IMR-90 (cell line): Measurements from ENCODE around the gene CPLX4. TPM values are rescaled to one million over a fixed set of nuclear protein-coding genes. Genes with fewer than 3 reads are reported as not detected.

Experiments used
- ATAC-seq: fragments of 200-7000 bp; cut with Tn5 transposase; 2 replicates; pipeline ENCODE4 v1.9.1; 2020; ENCODE audit warnings: low read depth, mild to moderate bottlenecking, moderate library complexity
- BruUV-seq: library from RNA; stranded (reverse); fragments of 400-500 nt; replicated peaks from 2 replicates; lab custom pipeline; 2021; lab: Mats Ljungman, UMichigan
- CTCF ChIA-PET: fragments of 300-600 bp; formaldehyde crosslinking; extraction: SDS; loops from one replicate; lab custom pipeline; 2021; ENCODE audit warnings: antibody characterized with exemption; lab: Yijun Ruan, JAX
- POLR2A ChIA-PET: fragments of 300-600 bp; sonication (Branson Sonifier 250); formaldehyde crosslinking; loops from one replicate; lab custom pipeline; 2022; ENCODE audit warnings: antibody characterized with exemption; ENCODE audit not compliant: unreplicated experiment; lab: Charles Lee
- DNase-seq: peaks from one replicate; pipeline ENCODE4 v3.0.0; 2013
- H2AFZ ChIP-seq: replicated peaks from 2 replicates; pipeline ENCODE3; 2013; ENCODE audit warnings: low read length, mild to moderate bottlenecking; ENCODE audit not compliant: poor library complexity
- H2AK5ac ChIP-seq: 2 replicates; pipeline ENCODE4 v1.6.1; 2013; ENCODE audit warnings: low read depth, low read length, inconsistent platforms
- H2AK9ac ChIP-seq: replicated peaks from 2 replicates; pipeline ENCODE3; 2013; ENCODE audit warnings: mild to moderate bottlenecking, low read depth, low read length, moderate library complexity; ENCODE audit not compliant: poor library complexity
- H2BK120ac ChIP-seq: 2 replicates; pipeline ENCODE4 v1.6.1; 2013; ENCODE audit warnings: low read depth, low read length, inconsistent platforms
- H2BK15ac ChIP-seq: 3 replicates; pipeline ENCODE4 v1.6.1; 2013; ENCODE audit warnings: low read depth, low read length, inconsistent platforms
- H2BK20ac ChIP-seq: 2 replicates; pipeline ENCODE4 v1.6.1; 2013; ENCODE audit warnings: low read depth, mild to moderate bottlenecking, inconsistent platforms, low read length, moderate library complexity
- H2BK5ac ChIP-seq: 2 replicates; pipeline ENCODE4 v1.6.1; 2013; ENCODE audit warnings: mild to moderate bottlenecking, low read depth, low read length, inconsistent platforms; ENCODE audit not compliant: poor library complexity, severe bottlenecking
- H3K14ac ChIP-seq: replicated peaks from 2 replicates; pipeline ENCODE4 v1.6.1; 2013; ENCODE audit warnings: low read depth, low read length, inconsistent platforms
- H3K18ac ChIP-seq: 2 replicates; pipeline ENCODE4 v1.6.1; 2013; ENCODE audit warnings: low read depth, low read length, control low read depth
- H3K23ac ChIP-seq: 2 replicates; pipeline ENCODE4 v1.6.1; 2013; ENCODE audit warnings: low read depth, low read length, inconsistent platforms
- H3K27ac ChIP-seq: 2 replicates; pipeline ENCODE4 v1.5.1; 2013; ENCODE audit warnings: mild to moderate bottlenecking, control low read depth, low read length; ENCODE audit not compliant: insufficient read depth
- H3K27me3 ChIP-seq: 2 replicates; pipeline ENCODE4 v1.6.1; 2013; ENCODE audit warnings: low read length; ENCODE audit not compliant: control insufficient read depth, insufficient read depth
- H3K36me3 ChIP-seq: 2 replicates; pipeline ENCODE4 v1.6.1; 2013; ENCODE audit warnings: low read length, mixed read lengths; ENCODE audit not compliant: control insufficient read depth, insufficient read depth
- H3K4ac ChIP-seq: 2 replicates; pipeline ENCODE4 v1.6.1; 2013; ENCODE audit warnings: low read depth, low read length, inconsistent platforms
- H3K4me1 ChIP-seq: 2 replicates; pipeline ENCODE4 v1.6.1; 2013; ENCODE audit warnings: low read length, mixed read lengths; ENCODE audit not compliant: control insufficient read depth, insufficient read depth
- H3K4me2 ChIP-seq: 2 replicates; pipeline ENCODE4 v1.6.1; 2013; ENCODE audit warnings: low read depth, mild to moderate bottlenecking, control low read depth, low read length, moderate library complexity
- H3K4me3 ChIP-seq: 2 replicates; pipeline ENCODE4 v1.5.1; 2013; ENCODE audit warnings: low read depth, mild to moderate bottlenecking, control low read depth, low read length, moderate library complexity; ENCODE audit not compliant: insufficient read depth
- H3K56ac ChIP-seq: 2 replicates; pipeline ENCODE4 v1.6.1; 2013; ENCODE audit warnings: low read length, inconsistent platforms; ENCODE audit not compliant: insufficient read depth; ENCODE audit errors: extremely low read depth
- H3K79me1 ChIP-seq, 2 experiments: 2 replicates each; pipeline ENCODE4 v1.6.1; 2013; ENCODE audit warnings: low read length in 2 of 2, inconsistent platforms in 1 of 2, low read depth in 1 of 2
- H3K9ac ChIP-seq: 2 replicates; pipeline ENCODE4 v1.6.1; 2013; ENCODE audit warnings: low read depth, low read length, control low read depth
- H3K9me1 ChIP-seq: 2 replicates; pipeline ENCODE4 v1.6.1; 2013; ENCODE audit warnings: low read length, inconsistent platforms; ENCODE audit not compliant: insufficient read depth
- H3K9me3 ChIP-seq: 2 replicates; pipeline ENCODE4 v1.6.1; 2013; ENCODE audit warnings: low read length; ENCODE audit not compliant: control insufficient read depth, insufficient read depth
- H4K20me1 ChIP-seq: 2 replicates; pipeline ENCODE4 v1.6.1; 2013; ENCODE audit warnings: low read length, inconsistent platforms; ENCODE audit not compliant: insufficient read depth
- H4K5ac ChIP-seq: 2 replicates; pipeline ENCODE4 v1.6.1; 2013; ENCODE audit warnings: mild to moderate bottlenecking, low read depth, low read length, control low read depth
- H4K8ac ChIP-seq, 2 experiments: 2 replicates each; pipeline ENCODE4 v1.6.1; 2013; ENCODE audit warnings: low read depth in 2 of 2, low read length in 2 of 2, control low read depth in 1 of 2, inconsistent platforms in 1 of 2
- H4K91ac ChIP-seq: 2 replicates; pipeline ENCODE4 v1.6.1; 2013; ENCODE audit warnings: low read depth, low read length, inconsistent platforms; ENCODE audit not compliant: insufficient read depth
- BHLHE40 ChIP-seq: fragments of 150-350 bp; IDR thresholded peaks from 2 replicates; pipeline ENCODE4 v1.6.1; 2016; ENCODE audit warnings: mild to moderate bottlenecking, low read depth, low read length
- CEBPB ChIP-seq: IDR thresholded peaks from 2 replicates; pipeline ENCODE4 v1.6.1; 2012; ENCODE audit warnings: low read depth, low read length, improper control_type of control experiment
- CHD1 ChIP-seq: IDR thresholded peaks from 2 replicates; pipeline ENCODE4 v1.6.1; 2012; ENCODE audit warnings: low read depth, low read length, improper control_type of control experiment
- ELK1 ChIP-seq: fragments of 150-350 bp; IDR thresholded peaks from 2 replicates; pipeline ENCODE4 v1.6.1; 2016; ENCODE audit warnings: low read depth, mild to moderate bottlenecking, low read length, moderate library complexity, borderline replicate concordance
- FOS ChIP-seq: fragments of 150-350 bp; IDR thresholded peaks from 2 replicates; pipeline ENCODE4 v1.6.1; 2016; ENCODE audit warnings: low read depth, low read length
- MAFK ChIP-seq: IDR thresholded peaks from 2 replicates; pipeline ENCODE4 v1.6.1; 2012; ENCODE audit warnings: low read depth, low read length, improper control_type of control experiment
- MAZ ChIP-seq: IDR thresholded peaks from 2 replicates; pipeline ENCODE4 v1.6.1; 2012; ENCODE audit warnings: low read depth, mild to moderate bottlenecking, low read length, improper control_type of control experiment, moderate library complexity, borderline replicate concordance
- MXI1 ChIP-seq: IDR thresholded peaks from 2 replicates; pipeline ENCODE4 v1.6.1; 2012; ENCODE audit warnings: low read depth, mild to moderate bottlenecking, low read length, moderate library complexity, borderline replicate concordance
- NFE2L2 ChIP-seq: fragments of 150-350 bp; IDR thresholded peaks from 2 replicates; pipeline ENCODE4 v1.6.1; 2016; ENCODE audit warnings: low read depth, mild to moderate bottlenecking, low read length
- POLR2A ChIP-seq: IDR thresholded peaks from 2 replicates; pipeline ENCODE4 v1.6.1; 2012; ENCODE audit warnings: mild to moderate bottlenecking, low read depth, low read length
- RAD21 ChIP-seq: IDR thresholded peaks from 2 replicates; pipeline ENCODE4 v1.6.1; 2012; ENCODE audit warnings: low read length, improper control_type of control experiment
- RCOR1 ChIP-seq: IDR thresholded peaks from 2 replicates; pipeline ENCODE4 v1.6.1; 2012; ENCODE audit warnings: mild to moderate bottlenecking, low read length, improper control_type of control experiment; ENCODE audit not compliant: insufficient replicate concordance
- RFX5 ChIP-seq: IDR thresholded peaks from 2 replicates; pipeline ENCODE4 v1.8.0; 2012; ENCODE audit warnings: low read depth, mild to moderate bottlenecking, low read length, moderate library complexity
- SMC3 ChIP-seq: fragments of 150-350 bp; IDR thresholded peaks from 2 replicates; pipeline ENCODE4 v1.6.1; 2016; ENCODE audit warnings: low read depth, mild to moderate bottlenecking, antibody characterized with exemption, low read length, moderate library complexity
- WGBS, 2 experiments: methylation state at CpG; one replicate each; pipeline versions ENCODE4 v1.1.5 to v1.1.7; 2013; ENCODE audit warnings: missing lambda C conversion rate in 2 of 2; ENCODE audit not compliant: insufficient read length in 1 of 2; ENCODE audit errors: extremely low coverage in 2 of 2; 5-methylcytosine and 5-hydroxymethylcytosine counted together
- dilution Hi-C: fragments of 300-500 bp; cut with HindIII; formaldehyde crosslinking; loops from one replicate; pipeline ENCODE4 v1.14.3; 2018; ENCODE audit warnings: low sequenced_read_pairs; ENCODE audit not compliant: unreplicated experiment
- in situ Hi-C: fragments of 300-500 bp; cut with MboI; formaldehyde crosslinking; loops from 3 replicates; pipeline ENCODE4 v1.14.3; 2019; ENCODE audit warnings: low sequenced_read_pairs, inconsistent platforms, mixed read lengths
- intact Hi-C: fragments of 100-400 bp; cut with micrococcal nuclease; formaldehyde crosslinking; loops from 2 replicates; pipeline ENCODE4 v1.10.0; 2022
- polyA plus RNA-seq, 3 experiments: library from polyadenylated mRNA; depleted of rRNA; stranded (reverse); fragments of >200 nt; gene quantifications; 2 replicates each; pipeline ENCODE4 v1.2.3, GENCODE V29; 2012; ENCODE audit warnings: low replicate concordance in 1 of 3
- total RNA-seq: library from RNA; depleted of rRNA; stranded (reverse); fragments of >200 nt; gene quantifications from 2 replicates; pipeline ENCODE4 v1.2.3, GENCODE V29; 2012
- TF ChIP-seq, protein P1 (sequence below): conservative IDR thresholded peaks from 2 replicates; pipeline ENCODE4 v1.5.1; 2012; ENCODE audit warnings: mild to moderate bottlenecking, low read depth, low read length, improper control_type of control experiment
- TF ChIP-seq, protein P2 (sequence below): fragments of 150-350 bp; IDR thresholded peaks from 2 replicates; pipeline ENCODE4 v1.6.1; 2017; ENCODE audit warnings: mild to moderate bottlenecking, antibody characterized with exemption, low read length, low read depth

The CPLX4 gene
- total and polyA plus RNA-seq, 2 of the 4 experiments (the other 2 are of a cell fraction) = not detected

DNA sequence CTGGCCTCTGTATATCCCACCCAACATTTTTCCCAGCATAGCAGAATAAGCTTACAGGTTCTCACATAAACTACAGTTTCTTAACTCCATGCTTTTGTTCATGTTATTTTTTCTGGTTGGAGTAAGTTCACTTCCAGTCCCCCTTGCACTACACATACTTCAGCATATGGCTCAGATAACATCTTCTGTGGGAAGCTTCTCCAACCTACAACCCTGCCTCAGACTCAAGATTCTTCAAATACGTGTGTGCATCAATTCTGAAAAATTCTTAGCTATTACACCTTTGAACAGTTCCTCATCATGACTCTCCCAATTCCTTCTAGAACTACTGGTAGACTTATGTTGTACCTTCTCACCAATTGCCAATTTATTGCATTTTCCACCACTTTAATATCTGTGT, 7.5 kb upstream of the CPLX4 start:
- H3K27ac ChIP-seq = no peak overlapping the region
- intact Hi-C loops = no loop called here
- TF ChIP-seq MXI1 = no peak
- no peak for TF ChIP-seq CHD1
- no peak for TF ChIP-seq RAD21
- TF ChIP-seq POLR2A = no peak
- TF ChIP-seq MAFK = no peak
- no peak for TF ChIP-seq MAZ
- no peak for TF ChIP-seq BHLHE40
- TF ChIP-seq NFE2L2 = no peak
- no peak for TF ChIP-seq RCOR1
- TF ChIP-seq RFX5 = no peak
- TF ChIP-seq SMC3 = no peak
- TF ChIP-seq CEBPB = no peak
- no peak for TF ChIP-seq ELK1
- TF ChIP-seq, protein P1, sequence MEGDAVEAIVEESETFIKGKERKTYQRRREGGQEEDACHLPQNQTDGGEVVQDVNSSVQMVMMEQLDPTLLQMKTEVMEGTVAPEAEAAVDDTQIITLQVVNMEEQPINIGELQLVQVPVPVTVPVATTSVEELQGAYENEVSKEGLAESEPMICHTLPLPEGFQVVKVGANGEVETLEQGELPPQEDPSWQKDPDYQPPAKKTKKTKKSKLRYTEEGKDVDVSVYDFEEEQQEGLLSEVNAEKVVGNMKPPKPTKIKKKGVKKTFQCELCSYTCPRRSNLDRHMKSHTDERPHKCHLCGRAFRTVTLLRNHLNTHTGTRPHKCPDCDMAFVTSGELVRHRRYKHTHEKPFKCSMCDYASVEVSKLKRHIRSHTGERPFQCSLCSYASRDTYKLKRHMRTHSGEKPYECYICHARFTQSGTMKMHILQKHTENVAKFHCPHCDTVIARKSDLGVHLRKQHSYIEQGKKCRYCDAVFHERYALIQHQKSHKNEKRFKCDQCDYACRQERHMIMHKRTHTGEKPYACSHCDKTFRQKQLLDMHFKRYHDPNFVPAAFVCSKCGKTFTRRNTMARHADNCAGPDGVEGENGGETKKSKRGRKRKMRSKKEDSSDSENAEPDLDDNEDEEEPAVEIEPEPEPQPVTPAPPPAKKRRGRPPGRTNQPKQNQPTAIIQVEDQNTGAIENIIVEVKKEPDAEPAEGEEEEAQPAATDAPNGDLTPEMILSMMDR = no peak
- no peak for TF ChIP-seq FOS
- TF ChIP-seq, protein P2, sequence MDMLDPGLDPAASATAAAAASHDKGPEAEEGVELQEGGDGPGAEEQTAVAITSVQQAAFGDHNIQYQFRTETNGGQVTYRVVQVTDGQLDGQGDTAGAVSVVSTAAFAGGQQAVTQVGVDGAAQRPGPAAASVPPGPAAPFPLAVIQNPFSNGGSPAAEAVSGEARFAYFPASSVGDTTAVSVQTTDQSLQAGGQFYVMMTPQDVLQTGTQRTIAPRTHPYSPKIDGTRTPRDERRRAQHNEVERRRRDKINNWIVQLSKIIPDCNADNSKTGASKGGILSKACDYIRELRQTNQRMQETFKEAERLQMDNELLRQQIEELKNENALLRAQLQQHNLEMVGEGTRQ = no peak
- no peaks in the 10 kb centered on the region for H3K79me1 ChIP-seq
- H3K4me3 ChIP-seq = no peak overlapping the region
- ChIA-PET CTCF (no interaction called here), POLR2A (no interaction called here)
- H2AK9ac ChIP-seq = no peak overlapping the region
- no peaks in the 10 kb centered on the region for H3K9me1 ChIP-seq
- WGBS, 2 experiments = 100% methylated on average over 1 of the region's 1 CpG; no CpG with 5 or more reads in 1 of the 2 experiments
- H2BK5ac ChIP-seq = no peak overlapping the region
- no peak overlapping the region for H3K4ac ChIP-seq
- no peak overlapping the region for H2AFZ ChIP-seq
- no peaks in the 10 kb centered on the region for H3K4me1 ChIP-seq
- no peak overlapping the region for H3K9ac ChIP-seq
- H4K8ac ChIP-seq = no peak overlapping the region
- H2BK120ac ChIP-seq = no peak overlapping the region
- no peak overlapping the region for H3K56ac ChIP-seq
- H4K91ac ChIP-seq = no peak overlapping the region
- no peak overlapping the region for H3K4me2 ChIP-seq
- H4K5ac ChIP-seq = no peak overlapping the region
- no peak for DNase-seq
- H4K20me1 ChIP-seq = no peaks in the 10 kb centered on the region
- in situ Hi-C loops = no loop called here
- dilution Hi-C loops = no loop called here
- no peak overlapping the region for H2AK5ac ChIP-seq
- no peak overlapping the region for H3K23ac ChIP-seq
- BruUV-seq = no TSS peak
- ATAC-seq = no peak
- no peak overlapping the region for H2BK20ac ChIP-seq
- H3K27me3 ChIP-seq = no peaks in the 10 kb centered on the region; the same call in 1 of the 2 replicates
- H3K36me3 ChIP-seq = peaks cover 21% of the 10 kb centered on the region
- no peaks in the 10 kb centered on the region for H3K9me3 ChIP-seq
- H3K18ac ChIP-seq = no peak overlapping the region
- H2BK15ac ChIP-seq = no peak overlapping the region
- H3K14ac ChIP-seq = no peak overlapping the region
